ENCODE measurements around the gene TRPM4.
A peak's percentile ranks its signal among the peaks of the same experiment; 100 is the strongest.
"Not testable (repeated sequence)": the region's sequence is repeated elsewhere in the genome, so short reads cannot be mapped to it uniquely, and the experiment has no call there.

Gene TRPM4

DNA sequence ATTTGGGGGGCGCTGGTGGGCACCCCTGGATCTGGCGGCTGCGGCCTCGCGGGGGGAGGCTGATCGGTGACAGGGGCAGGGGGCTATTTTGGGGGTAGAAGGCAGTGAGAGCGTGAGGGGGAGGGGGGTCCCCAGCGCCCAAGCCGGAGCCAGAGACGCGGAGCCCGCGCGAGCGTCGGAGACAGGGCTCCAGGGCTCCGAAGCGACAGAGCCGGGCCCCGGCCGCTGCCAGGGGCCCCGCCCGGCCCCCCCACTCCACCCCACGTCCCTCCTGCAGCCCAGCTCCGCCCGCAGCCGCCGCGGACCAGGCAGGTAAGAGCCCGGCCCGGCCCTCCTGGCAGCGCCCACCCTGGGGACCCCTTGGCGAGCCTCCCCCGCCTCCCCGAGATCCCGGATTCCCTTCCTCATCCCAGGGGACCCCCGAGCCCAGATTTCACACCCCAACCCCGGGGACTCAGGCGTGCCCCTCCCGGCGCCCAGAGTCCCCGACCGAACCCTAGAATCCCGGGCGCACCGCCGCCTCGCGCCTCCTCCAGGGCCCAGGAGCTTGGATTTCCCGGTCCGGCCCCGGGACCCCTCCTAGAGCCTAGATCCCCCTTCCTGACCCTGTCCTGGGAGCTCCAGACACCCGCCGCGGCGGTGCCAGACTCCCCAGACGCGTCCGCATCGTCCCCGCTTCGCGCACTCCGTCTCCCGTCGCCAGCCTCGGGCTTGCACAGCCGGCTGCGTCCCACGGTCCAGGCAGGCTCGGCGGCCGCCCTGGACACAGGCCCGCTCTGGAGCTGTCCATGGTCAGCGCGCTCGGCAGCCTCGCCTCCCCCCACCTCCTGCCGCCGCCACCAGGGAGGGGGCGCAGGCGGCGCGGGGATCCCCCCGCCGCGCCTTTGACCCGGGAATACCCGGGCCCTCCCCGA is 37.9 kb upstream of the TRPM4 start, which contains the start of gene PPFIA3:
Gene PPFIA3, plus strand, starts transcription at position 134 of the 914 bp plus-strand sequence. CDS start 8,330 bp downstream, outside the sequence.
- Histone ChIP-seq H3K36me3 (ENCODE audit: insufficient read depth, low read length) (no peaks in the 10 kb centered on the region), H3K9me3 (ENCODE audit: control insufficient read depth, insufficient read depth, low read length) (no peaks in the 10 kb centered on the region), H3K4me1 (ENCODE audit: insufficient read depth, low read length) (no peaks in the 10 kb centered on the region; the same call in 1 of the 2 replicates)

DNA sequence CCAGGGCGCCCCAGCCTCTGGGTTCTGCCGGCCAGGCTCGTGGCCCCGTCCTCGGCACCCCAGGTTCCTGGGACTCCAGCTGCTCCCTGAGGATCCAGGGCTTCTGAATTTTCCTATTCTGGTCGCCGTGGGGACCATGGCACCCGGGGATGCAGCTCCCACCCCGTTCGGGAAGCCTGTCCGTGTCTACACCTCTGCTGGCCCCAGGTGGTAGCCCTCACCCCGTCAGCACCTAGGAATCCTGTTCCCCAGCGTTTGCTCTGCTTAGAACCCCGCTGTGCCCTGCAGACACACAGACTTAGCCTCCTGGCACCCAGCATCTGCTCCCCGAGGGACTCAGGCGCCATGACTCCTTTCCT is 37.3 kb upstream of the TRPM4 start:
- Histone ChIP-seq H3K4me1 (ENCODE audit: insufficient read depth, low read length) (no peaks in the 10 kb centered on the region; the same call in 1 of the 2 replicates), H3K9me3 (ENCODE audit: control insufficient read depth, insufficient read depth, low read length) (no peaks in the 10 kb centered on the region), H3K9ac (ENCODE audit: low read depth, low read length) (peak overlapping the region; percentile 55; the same call in 1 of the 2 replicates), H3K36me3 (ENCODE audit: insufficient read depth, low read length) (no peaks in the 10 kb centered on the region)

More for the DNA sequence above, 37.9 kb upstream of the TRPM4 start, which contains the start of gene PPFIA3:
- peak within 1 kb of the TSS; percentile 90 for H3K9ac ChIP-seq (ENCODE audit: low read depth, low read length)

GRCh38 chr19:49120868-49121267 is 36.7 kb upstream of the TRPM4 start:
- no peaks in the 10 kb centered on the region for H3K9me3 ChIP-seq (ENCODE audit: control insufficient read depth, insufficient read depth, low read length)
- no peaks in the 10 kb centered on the region for H3K36me3 ChIP-seq (ENCODE audit: insufficient read depth, low read length)
- no peaks in the 10 kb centered on the region; the same call in 1 of the 2 replicates for H3K4me1 ChIP-seq (ENCODE audit: insufficient read depth, low read length)
- H3K9ac ChIP-seq (ENCODE audit: low read depth, low read length), result no peak overlapping the region

GRCh38 chr19:49121841-49122240 is 35.8 kb upstream of the TRPM4 start:
- not testable (repeated sequence) for H3K9ac ChIP-seq (ENCODE audit: low read depth, low read length); H3K9me3 ChIP-seq (ENCODE audit: control insufficient read depth, insufficient read depth, low read length); H3K4me1 ChIP-seq (ENCODE audit: insufficient read depth, low read length); H3K36me3 ChIP-seq (ENCODE audit: insufficient read depth, low read length)

DNA sequence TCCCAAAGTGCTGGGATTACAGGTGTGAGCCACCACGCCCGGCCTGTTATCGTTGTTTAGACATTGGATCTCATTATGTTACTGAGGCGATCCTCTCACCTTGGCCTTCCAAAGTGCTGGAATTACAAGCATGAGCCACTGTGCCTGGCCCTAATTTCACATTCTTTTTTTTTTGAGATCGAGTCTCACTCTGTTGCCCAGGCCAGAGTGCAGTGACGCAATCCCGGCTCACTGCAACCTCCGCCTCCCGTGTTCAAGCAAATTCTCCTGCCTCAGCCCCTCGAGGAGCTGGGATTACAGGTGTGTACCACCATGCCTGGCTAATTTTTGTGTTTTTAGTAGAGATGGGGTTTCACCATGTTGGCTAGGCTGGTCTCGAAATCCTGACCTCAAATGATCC is 34.3 kb upstream of the TRPM4 start:
- not testable (repeated sequence) for H3K9ac ChIP-seq (ENCODE audit: low read depth, low read length); H3K36me3 ChIP-seq (ENCODE audit: insufficient read depth, low read length); H3K4me1 ChIP-seq (ENCODE audit: insufficient read depth, low read length); H3K9me3 ChIP-seq (ENCODE audit: control insufficient read depth, insufficient read depth, low read length)

- H3K36me3 ChIP-seq (ENCODE audit: insufficient read depth, low read length), result no peaks in the 10 kb centered on the region
- H3K9me3 ChIP-seq (ENCODE audit: control insufficient read depth, insufficient read depth, low read length), result no peaks in the 10 kb centered on the region
- peak overlapping the region; percentile 17; the same call in 1 of the 2 replicates for H3K9ac ChIP-seq (ENCODE audit: low read depth, low read length)
- H3K4me1 ChIP-seq (ENCODE audit: insufficient read depth, low read length), result no peaks in the 10 kb centered on the region
These were observed 32.4 kb upstream of the TRPM4 start for GRCh38 chr19:49125025-49125731.

DNA sequence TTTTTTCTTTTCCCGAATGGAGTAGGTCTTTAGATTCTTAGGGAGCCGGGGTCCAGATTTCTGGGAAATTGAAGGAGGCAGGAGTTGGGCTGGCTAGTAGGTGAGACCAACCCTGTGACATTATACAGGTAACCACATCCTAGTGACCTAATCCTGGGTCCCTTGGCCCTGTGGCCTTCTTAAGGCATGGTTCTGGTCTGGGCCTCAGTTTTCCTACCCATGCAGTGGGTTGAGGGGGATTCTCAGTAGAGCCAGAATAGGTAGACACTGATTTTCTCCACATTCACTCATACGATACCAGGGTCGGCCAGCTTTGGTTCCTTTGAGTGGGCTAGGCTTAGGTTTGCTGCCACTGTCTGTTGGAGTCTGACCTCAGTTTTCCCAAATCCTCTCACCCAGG is 31.0 kb upstream of the TRPM4 start:
- no peaks in the 10 kb centered on the region for H3K36me3 ChIP-seq (ENCODE audit: insufficient read depth, low read length)
- no peak overlapping the region for H3K9ac ChIP-seq (ENCODE audit: low read depth, low read length)
- H3K9me3 ChIP-seq (ENCODE audit: control insufficient read depth, insufficient read depth, low read length), result no peaks in the 10 kb centered on the region
- no peaks in the 10 kb centered on the region for H3K4me1 ChIP-seq (ENCODE audit: insufficient read depth, low read length)

- H3K9ac ChIP-seq (ENCODE audit: low read depth, low read length), result peak overlapping the region; percentile 50; the same call in 1 of the 2 replicates
- not testable (repeated sequence) for H3K9me3 ChIP-seq (ENCODE audit: control insufficient read depth, insufficient read depth, low read length); H3K4me1 ChIP-seq (ENCODE audit: insufficient read depth, low read length); H3K36me3 ChIP-seq (ENCODE audit: insufficient read depth, low read length)
These were observed 30.4 kb upstream of the TRPM4 start for GRCh38 chr19:49127225-49127624.

GRCh38 chr19:49127674-49128544 is 29.7 kb upstream of the TRPM4 start:
- no peaks in the 10 kb centered on the region for H3K9me3 ChIP-seq (ENCODE audit: control insufficient read depth, insufficient read depth, low read length)
- no peaks in the 10 kb centered on the region for H3K4me1 ChIP-seq (ENCODE audit: insufficient read depth, low read length)
- peak overlapping the region; percentile 66; the same call in 1 of the 2 replicates for H3K9ac ChIP-seq (ENCODE audit: low read depth, low read length)

DNA sequence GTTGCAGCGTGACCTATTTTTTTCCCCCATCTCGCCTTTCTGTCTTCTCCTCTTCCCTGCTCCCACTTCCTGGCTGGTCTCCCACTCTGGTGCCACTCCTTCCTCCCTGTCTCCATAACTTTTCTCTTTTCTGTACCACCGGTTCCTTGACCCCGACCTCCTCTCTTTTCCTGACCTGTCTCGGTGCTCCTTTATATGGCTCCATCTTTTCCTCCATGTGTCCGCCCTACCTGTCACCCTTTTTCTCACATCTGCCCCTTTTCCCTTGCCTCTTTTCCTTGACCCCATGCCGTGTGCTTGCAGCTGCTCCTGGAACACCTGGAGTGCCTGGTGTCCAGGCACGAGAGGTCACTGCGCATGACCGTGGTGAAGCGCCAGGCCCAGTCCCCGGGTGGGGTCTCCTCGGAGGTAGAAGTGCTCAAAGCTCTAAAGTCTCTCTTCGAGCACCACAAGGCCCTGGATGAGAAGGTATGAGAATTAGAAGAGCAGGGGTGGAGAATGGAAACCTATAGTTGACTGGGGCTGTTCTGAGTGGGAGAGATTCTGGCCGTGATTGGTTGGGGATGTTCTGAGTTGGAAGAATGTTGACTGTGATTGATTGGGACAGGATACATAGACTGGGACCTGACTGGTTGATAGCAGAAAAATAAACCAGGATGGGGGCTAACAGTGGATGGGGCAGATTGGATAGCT is 28.9 kb upstream of the TRPM4 start:
- Histone ChIP-seq H3K4me1 (ENCODE audit: insufficient read depth, low read length) (no peaks in the 10 kb centered on the region), H3K36me3 (ENCODE audit: insufficient read depth, low read length) (no peaks in the 10 kb centered on the region), H3K9me3 (ENCODE audit: control insufficient read depth, insufficient read depth, low read length) (no peaks in the 10 kb centered on the region), H3K9ac (ENCODE audit: low read depth, low read length) (peak overlapping the region; percentile 66; the same call in 1 of the 2 replicates)

More at GRCh38 chr19:49127674-49128544, 29.7 kb upstream of the TRPM4 start:
- H3K36me3 ChIP-seq (ENCODE audit: insufficient read depth, low read length), result no peaks in the 10 kb centered on the region

GRCh38 chr19:49129238-49129583 is 28.4 kb upstream of the TRPM4 start:
- H3K4me1 ChIP-seq (ENCODE audit: insufficient read depth, low read length), result peaks cover 3% of the 10 kb centered on the region
- no peaks in the 10 kb centered on the region for H3K36me3 ChIP-seq (ENCODE audit: insufficient read depth, low read length)
- peak overlapping the region; percentile 66; the same call in 1 of the 2 replicates for H3K9ac ChIP-seq (ENCODE audit: low read depth, low read length)
- no peaks in the 10 kb centered on the region for H3K9me3 ChIP-seq (ENCODE audit: control insufficient read depth, insufficient read depth, low read length)

GRCh38 chr19:49130325-49130724 is 27.3 kb upstream of the TRPM4 start:
- Histone ChIP-seq H3K36me3 (ENCODE audit: insufficient read depth, low read length) (no peaks in the 10 kb centered on the region), H3K4me1 (ENCODE audit: insufficient read depth, low read length) (peaks cover 7% of the 10 kb centered on the region), H3K9ac (ENCODE audit: low read depth, low read length) (no peak overlapping the region), H3K9me3 (ENCODE audit: control insufficient read depth, insufficient read depth, low read length) (no peaks in the 10 kb centered on the region)

- peaks cover 11% of the 10 kb centered on the region for H3K4me1 ChIP-seq (ENCODE audit: insufficient read depth, low read length)
These were observed 24.5 kb upstream of the TRPM4 start for GRCh38 chr19:49132974-49133609.

More at GRCh38 chr19:49132974-49133609, 24.5 kb upstream of the TRPM4 start:
- Histone ChIP-seq H3K36me3 (ENCODE audit: insufficient read depth, low read length) (no peaks in the 10 kb centered on the region; the same call in none of the 2 replicates), H3K9ac (ENCODE audit: low read depth, low read length) (peak overlapping the region; percentile 71; the same call in 1 of the 2 replicates), H3K9me3 (ENCODE audit: control insufficient read depth, insufficient read depth, low read length) (no peaks in the 10 kb centered on the region)

All from ES-I3 (cell line).